HUES64 (cell line): ENCODE data around the gene GLOD4.

Source experiments
- H3K27ac ChIP-seq: 2 replicates; pipeline ENCODE4 v1.7.0; 2013; ENCODE audit warnings: low read depth, low read length, inconsistent platforms
- H3K27me3 ChIP-seq: 2 replicates; pipeline ENCODE4 v1.6.1; 2013; ENCODE audit warnings: mild to moderate bottlenecking, low read length; ENCODE audit not compliant: insufficient read depth
- H3K36me3 ChIP-seq: 2 replicates; pipeline ENCODE4 v1.6.1; 2013; ENCODE audit warnings: mild to moderate bottlenecking, low read length; ENCODE audit not compliant: insufficient read depth
- H3K4me1 ChIP-seq: 2 replicates; pipeline ENCODE4 v1.6.1; 2013; ENCODE audit warnings: mild to moderate bottlenecking, low read length, moderate library complexity; ENCODE audit not compliant: insufficient read depth
- H3K4me3 ChIP-seq: 2 replicates; pipeline ENCODE4 v1.5.1; 2013; ENCODE audit warnings: mild to moderate bottlenecking, low read length, moderate library complexity
- H3K9ac ChIP-seq: 2 replicates; pipeline ENCODE4 v1.6.1; 2013; ENCODE audit warnings: mild to moderate bottlenecking, low read depth, low read length
- H3K9me3 ChIP-seq: 2 replicates; pipeline ENCODE4 v1.6.1; 2013; ENCODE audit warnings: low read depth, low read length; ENCODE audit not compliant: insufficient read depth
- WGBS: fragments of 150-250, 120-280 bp; methylation state at CpG from one replicate; pipeline ENCODE4 v1.1.7; 2013; ENCODE audit warnings: missing lambda C conversion rate; 5-methylcytosine and 5-hydroxymethylcytosine counted together

The GLOD4 gene

DNA sequence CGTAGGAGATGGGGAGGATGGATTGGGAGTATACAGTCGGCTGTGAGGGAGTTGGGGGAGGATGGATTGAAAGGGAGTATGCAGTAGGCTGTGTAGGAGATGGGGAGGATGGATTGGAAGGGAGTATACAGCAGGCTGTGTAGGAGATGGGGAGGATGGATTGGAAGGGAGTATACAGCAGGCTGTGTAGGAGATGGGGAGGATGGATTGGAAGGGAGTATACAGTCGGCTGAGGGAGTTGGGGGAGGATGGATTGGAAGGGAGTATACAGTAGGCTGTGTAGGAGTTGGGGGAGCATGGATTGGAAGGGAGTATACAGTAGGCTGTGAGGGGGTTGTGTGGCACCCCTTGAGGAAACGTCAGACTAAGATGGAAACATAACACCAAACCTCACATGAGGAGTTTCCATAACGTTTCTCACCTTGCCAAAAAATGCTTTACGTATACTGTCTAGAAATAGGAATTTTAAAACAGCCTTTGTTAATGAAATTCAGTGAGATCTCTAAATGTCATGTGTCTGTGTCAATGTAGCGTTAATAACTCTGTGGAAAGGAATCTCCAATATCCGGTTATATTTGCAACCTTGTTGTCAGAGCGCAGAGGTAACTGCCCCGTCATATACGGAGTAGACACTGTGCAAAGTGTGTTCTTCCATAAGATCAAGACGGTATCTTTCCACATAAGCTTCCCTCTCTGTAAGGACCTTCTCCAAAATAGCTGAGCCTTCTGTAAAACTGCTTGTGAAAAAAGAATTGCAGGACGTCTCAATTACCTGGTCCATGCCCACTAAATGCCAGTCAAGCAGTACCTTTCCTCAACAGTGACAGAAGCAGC lies 61.2 kb downstream of the GLOD4 start:
- no peaks in the 10 kb centered on the region for H3K9me3 ChIP-seq
- peaks cover 5% of the 10 kb centered on the region; the same call in 1 of the 2 replicates for H3K4me1 ChIP-seq
- no peaks in the 10 kb centered on the region for H3K36me3 ChIP-seq
- no peaks in the 10 kb centered on the region for H3K27me3 ChIP-seq
- H3K9ac ChIP-seq = no peak overlapping the region
- no peak overlapping the region for H3K27ac ChIP-seq
- WGBS = 82% methylated on average over 13 of the region's 13 CpGs
- no peak overlapping the region for H3K4me3 ChIP-seq

DNA sequence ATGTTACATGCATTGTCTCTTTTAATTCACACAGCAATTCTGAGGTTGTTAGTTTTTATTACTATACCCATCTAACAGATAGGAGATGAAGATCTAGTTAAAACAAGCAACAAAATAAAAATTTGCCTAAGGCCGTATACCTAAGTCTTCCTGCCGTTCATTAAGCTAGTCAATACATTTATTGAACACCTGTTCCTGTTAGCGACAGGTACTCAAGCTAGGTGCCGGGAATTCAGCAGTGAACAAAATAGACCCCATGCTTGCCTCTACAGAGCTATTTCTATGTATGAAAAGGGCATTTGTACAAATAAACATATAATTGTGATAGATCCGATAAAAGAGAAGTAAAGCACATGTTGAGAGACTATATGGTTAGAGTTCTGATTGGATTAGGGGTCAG lies 64.0 kb downstream of the GLOD4 start:
- H3K27me3 ChIP-seq = no peaks in the 10 kb centered on the region
- H3K27ac ChIP-seq = no peak overlapping the region
- H3K9ac ChIP-seq = no peak overlapping the region
- WGBS = 94% methylated on average over 4 of the region's 5 CpGs
- no peaks in the 10 kb centered on the region for H3K9me3 ChIP-seq
- H3K36me3 ChIP-seq = no peaks in the 10 kb centered on the region
- no peaks in the 10 kb centered on the region for H3K4me1 ChIP-seq
- no peak overlapping the region for H3K4me3 ChIP-seq
